Activated T-cell treated with anti-CD3 and anti-CD28 coated beads for 4 hours (primary cell): ENCODE measurements around the gene LILRB5.
"Not testable (repeated sequence)": the region's sequence is repeated elsewhere in the genome, so short reads cannot be mapped to it uniquely, and the experiment has no call there.

ENCODE experiments used
- DNase-seq: peaks from one replicate; pipeline ENCODE4 v3.0.0-alpha.2; 2020

Gene LILRB5

GRCh38 chr19:54240372-54241336 lies 16.4 kb downstream of the LILRB5 start:
- not testable (repeated sequence) for DNase-seq

- not testable (repeated sequence) for DNase-seq
Observed at GRCh38 chr19:54239491-54240371, 17.3 kb downstream of the LILRB5 start.

DNA sequence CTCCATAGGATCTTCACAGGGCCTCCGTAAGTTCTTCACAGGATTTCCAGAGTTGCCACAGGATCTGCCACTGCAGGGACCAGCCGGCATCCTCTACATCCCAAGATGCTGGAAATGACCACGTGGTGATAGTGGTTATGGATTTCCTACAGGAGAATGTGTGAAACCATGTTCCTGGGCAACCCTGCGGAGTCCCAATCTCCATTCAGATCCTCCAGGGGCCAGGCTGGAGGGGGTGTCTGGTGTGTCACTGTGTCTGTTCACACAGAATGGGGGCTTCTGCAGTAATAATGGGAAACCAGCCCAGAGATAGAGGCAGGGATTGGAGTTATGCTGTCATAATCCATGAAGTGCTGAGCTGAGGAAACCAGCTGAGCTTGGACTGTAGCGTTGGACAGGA lies 23.1 kb downstream of the LILRB5 start:
- no peak for DNase-seq

- peak; percentile 84 for DNase-seq
Observed at GRCh38 chr19:54231077-54231931, 25.8 kb downstream of the LILRB5 start.

- DNase-seq: no peak
Observed at GRCh38 chr19:54230031-54230430, 27.0 kb downstream of the LILRB5 start.

- no peak for DNase-seq
Observed at GRCh38 chr19:54229146-54229545, 27.9 kb downstream of the LILRB5 start.

DNA sequence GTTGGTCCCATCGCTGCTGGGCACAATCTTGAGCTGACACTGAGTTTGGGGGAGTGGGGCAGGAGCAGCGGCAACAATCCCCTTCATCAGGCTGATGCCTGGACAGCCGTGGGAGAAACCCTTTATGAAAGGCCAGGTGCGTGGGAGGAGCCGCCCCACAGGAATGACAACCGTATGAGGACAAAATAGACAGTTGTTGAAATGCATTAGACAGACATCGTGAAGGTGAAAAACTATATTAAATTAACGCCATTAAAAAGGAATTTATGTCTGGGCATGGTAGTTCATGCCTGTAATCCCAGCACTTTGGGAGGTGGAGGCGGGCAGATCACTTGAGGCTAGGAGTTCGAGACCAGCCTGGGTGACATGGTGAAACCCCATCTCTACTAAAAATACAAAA lies 32.5 kb downstream of the LILRB5 start:
- not testable (repeated sequence) for DNase-seq

DNA sequence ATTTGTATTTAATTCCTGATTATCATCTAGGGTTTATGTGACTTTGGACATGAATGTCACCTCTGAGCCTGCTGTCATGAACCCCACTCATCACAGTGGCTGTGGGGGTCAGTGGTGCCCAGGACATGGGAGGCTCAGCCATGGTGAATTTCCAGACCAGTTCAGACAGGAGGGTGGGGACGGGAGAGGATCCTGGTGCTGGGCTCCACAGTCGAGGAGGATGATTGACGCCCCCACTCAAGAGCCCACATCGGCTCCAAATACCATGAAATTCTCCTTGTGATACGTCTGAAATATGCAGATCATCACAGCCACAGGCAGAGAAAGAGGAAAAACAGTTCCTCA lies 33.2 kb downstream of the LILRB5 start:
- not testable (repeated sequence) for DNase-seq

GRCh38 chr19:54223277-54223936 lies 33.7 kb downstream of the LILRB5 start:
- DNase-seq: not testable (repeated sequence)

- DNase-seq: not testable (repeated sequence)
Observed at GRCh38 chr19:54222474-54223276, 34.4 kb downstream of the LILRB5 start, which contains the start of gene LILRB3. Gene LILRB3, minus strand, starts transcription at chr19:54223007. Its CDS starts 31 bp downstream, at chr19:54222976.

DNA sequence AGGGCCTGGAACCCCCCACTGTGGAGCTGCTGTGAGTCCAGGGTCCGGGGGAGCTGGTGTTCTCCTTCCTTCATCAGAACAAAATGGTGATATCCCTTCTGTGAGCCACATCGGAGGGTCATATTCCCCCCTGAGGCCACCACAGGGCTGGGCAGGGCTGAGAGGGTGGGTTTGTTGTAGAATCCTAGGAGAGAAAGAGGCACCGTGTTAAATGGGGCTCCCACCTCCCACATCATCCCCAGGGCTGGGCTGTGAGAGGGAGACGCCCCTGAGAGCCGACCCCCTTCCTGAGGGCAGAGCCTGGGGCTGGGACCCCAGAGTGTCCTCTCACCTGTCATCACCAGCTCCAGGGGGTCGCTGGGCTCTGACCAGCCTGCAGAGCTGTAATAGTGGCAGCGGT lies 35.1 kb downstream of the LILRB5 start:
- DNase-seq: not testable (repeated sequence)

DNA sequence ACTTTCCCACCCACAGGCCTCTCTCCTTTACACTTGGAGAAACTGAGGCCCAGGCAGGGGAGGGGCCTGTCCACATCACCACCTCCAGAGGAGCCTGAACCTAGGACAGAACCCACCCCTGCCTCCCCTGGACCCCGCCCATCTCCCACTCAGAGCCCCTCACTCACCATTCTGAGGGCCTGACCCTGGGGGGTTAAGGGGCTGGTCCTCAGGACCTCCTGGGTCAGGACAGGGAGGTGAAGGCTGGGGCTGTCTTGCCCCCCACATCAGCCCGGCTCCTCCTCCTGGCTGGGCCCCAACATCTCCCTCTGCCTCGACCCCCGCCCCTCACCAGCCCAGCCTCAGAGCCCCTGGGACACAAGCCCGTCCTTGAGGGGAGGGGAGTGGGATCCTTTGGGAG lies 37.4 kb downstream of the LILRB5 start:
- DNase-seq: not testable (repeated sequence)

DNA sequence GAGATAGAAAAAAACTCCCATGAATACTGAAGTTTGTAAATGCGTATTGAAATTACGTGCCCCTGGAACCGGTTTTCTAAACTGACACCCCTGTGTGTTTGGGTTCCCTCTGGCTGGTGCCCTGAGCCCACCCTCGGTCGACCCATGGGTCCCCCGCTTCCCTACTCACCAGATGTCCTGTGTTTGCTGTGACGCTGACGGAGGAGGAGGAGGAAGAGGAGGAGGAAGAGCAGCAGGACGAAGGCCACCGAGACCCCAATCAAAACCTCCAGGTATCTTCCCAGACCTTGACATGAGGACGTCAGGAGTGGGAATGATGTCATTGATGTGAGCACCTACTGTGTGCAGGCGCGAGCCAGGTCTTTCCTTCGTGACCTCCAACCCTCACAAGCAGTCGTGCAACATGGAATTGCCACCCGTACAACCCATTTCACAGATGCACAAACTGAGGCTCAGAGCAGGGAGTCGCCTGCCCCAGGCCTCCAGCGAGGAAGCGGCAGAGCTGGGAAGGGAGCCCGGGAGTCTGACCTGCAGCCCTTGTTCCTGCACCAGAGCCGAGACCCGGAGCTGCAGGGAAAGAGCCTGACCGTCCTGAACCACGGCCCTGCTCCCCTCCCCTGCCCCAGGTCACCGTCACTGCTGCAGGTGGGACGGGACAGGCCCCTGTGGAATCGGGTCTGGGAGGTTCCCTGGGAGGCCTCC lies 38.0 kb downstream of the LILRB5 start:
- DNase-seq: no peak

DNA sequence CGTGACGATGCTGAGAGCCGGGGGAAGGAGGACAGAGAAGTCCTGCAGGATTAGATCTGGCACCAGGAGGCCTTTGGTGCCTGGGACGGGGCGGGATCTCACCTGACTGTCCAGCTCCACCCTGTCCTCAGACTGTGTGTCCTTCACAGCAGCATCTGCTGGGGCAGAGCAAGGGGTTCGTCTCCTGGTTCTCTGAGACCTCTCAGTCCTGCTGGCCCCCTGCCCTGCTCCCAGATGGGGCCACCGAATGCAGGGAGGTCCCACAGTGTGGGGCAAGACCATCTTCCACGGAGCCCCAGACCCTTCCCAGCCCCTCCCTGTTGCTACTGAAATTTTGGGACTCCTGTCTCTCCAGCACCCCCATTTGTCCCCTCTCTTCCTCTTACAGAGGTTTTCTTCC lies 38.8 kb downstream of the LILRB5 start:
- no peak for DNase-seq

GRCh38 chr19:54217517-54218247 lies 39.4 kb downstream of the LILRB5 start:
- not testable (repeated sequence) for DNase-seq

DNA sequence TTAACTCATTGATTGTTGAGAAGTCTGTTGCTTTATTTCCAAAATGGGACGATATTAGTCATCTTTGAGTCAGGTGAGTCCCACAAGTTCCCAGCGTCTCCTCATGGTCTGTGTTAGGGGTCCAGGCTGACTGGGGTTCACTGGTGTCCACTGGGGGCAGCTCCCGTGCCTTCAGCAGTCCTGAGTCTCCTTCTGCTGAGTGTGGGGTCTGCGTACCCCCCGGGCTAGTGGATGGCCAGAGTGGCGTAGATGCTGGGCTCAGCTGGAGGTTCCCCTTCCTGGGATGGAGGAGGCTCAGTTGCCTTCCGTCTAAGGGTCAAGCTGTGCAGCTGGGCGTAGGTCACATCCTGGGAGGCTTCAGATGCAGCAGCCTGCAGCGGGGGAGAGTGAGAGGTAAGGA lies 40.2 kb downstream of the LILRB5 start:
- no peak for DNase-seq

DNA sequence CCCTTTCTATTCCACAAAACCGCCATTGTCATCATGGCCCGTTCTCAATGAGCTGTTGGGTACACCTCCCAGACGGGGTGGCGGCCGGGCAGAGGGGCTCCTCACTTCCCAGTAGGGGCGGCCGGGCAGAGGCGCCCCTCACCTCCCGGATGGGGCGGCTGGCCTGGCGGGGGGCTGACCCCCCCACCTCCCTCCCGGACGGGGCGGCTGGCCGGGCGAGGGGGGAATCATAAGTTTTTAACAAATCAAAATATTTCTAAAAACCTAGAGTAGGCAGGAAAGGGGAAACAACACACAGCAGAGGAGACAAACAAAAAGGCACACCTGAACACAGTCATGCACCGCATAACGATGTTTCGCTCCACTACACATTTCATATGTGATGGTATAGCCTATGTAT lies 42.3 kb downstream of the LILRB5 start:
- DNase-seq: not testable (repeated sequence)

DNA sequence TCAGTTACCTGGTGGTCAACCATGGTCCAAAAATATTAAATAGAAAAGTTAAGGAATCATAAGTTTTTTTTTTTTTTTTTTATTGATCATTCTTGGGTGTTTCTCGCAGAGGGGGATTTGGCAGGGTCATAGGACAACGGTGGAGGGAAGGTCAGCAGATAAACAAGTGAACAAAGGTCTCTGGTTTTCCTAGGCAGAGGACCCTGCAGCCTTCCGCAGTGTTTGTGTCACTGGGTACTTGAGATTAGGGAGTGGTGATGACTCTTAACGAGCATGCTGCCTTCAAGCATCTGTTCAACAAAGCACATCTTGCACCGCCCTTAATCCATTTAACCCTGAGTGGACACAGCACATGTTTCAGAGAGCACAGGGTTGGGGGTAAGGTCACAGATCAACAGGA lies 42.9 kb downstream of the LILRB5 start:
- not testable (repeated sequence) for DNase-seq

DNA sequence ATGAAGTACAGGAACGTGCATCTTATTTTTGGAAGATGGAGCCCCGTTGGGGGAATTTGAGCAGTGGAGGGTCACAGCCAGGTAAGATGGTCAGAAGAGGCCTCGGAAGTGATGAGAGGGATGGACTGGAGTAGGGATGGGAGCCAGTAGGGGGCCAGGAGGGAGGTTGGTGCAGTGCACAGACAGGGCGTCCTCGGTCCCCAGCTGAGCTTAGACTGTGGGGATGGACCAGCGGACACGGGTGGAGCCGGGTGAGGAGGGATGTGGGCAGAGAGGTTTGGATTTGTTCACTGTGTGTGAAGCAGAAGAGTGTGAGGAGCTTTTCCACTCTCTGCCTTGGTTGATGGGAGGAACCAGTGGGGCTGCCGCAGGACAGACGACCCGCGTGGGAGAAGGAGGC lies 45.8 kb downstream of the LILRB5 start:
- no peak for DNase-seq
